Activated CD8-positive, alpha-beta memory T cell treated with anti-CD3 and anti-CD28 coated beads, Interleukin-2, amount 50 U/mL, for 1 hour (primary cell): ENCODE data around the gene DYNC2I2.

ENCODE experiments used
- DNase-seq: peaks from one replicate; pipeline ENCODE4 v3.0.0-alpha.2; 2020; ENCODE audit errors: extremely low read depth

The DYNC2I2 gene

GRCh38 chr9:128636024-128636390 lies 20.6 kb downstream of the DYNC2I2 start:
- DNase-seq, result no peak

GRCh38 chr9:128635266-128636023 lies 21.2 kb downstream of the DYNC2I2 start:
- DNase-seq, result no peak

- no peak for DNase-seq
Measured at GRCh38 chr9:128634651-128635262, 21.9 kb downstream of the DYNC2I2 start.

DNA sequence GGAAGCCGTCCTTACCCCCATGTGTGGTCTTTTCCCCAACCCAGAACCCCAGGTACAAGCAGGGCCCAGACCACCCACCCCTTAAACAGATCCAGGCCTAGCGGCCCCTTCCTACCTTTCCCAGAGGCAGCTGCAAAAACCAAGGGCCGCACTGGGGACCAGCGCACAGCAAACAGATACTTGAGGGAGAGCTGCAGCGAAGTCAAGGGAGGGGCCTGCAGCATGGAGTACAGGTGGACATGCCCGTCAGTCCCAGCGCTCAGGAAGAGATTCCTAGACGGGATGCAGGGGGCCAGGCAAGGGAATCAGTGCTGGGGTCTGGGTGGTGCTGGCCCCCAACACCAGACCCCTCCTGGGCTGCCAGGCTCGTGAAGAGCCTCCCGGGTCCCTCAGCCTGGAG lies 22.5 kb downstream of the DYNC2I2 start:
- DNase-seq, result no peak

DNA sequence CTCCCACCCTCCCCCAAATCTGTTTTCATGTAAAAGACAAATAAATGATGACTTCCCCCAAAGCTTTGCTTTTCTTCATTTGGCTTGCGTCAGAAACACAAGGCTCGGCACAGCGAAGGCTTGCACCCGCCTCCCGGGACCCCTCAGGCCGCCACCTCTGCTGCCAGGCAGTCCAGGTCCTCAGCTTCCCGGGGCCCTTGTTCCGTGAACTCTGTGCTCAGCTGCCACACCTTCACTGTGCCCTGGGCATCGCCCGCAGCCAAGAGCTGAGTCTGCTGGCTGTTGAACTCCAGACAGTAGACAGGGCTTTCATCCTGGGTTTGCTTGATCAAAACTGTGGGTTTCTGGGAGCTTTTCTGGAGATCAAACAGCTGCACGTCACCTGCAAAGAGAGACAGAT lies 23.0 kb downstream of the DYNC2I2 start:
- no peak for DNase-seq

DNA sequence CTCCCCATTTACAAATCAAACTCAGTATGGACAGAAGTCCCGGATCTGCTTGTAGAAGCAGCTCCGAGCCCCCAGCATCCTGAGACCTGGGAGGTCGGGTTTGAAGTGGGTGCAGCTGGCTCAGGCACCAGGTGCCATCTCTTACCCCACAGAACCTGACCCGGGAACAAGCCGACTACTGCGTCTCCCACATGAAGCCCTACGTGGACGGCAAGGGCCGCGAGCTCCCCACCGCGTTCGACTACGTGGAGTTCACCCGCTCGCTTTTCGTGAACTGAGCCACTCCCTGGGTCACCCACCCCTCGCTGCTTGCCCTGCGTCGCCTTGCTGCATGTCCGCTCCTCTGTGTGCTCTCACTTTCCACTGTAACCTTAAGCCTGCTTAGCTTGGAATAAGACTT lies 23.6 kb downstream of the DYNC2I2 start:
- DNase-seq, result no peak

GRCh38 chr9:128632486-128632885 lies 24.2 kb downstream of the DYNC2I2 start:
- DNase-seq, result no peak

GRCh38 chr9:128632066-128632465 lies 24.6 kb downstream of the DYNC2I2 start:
- no peak for DNase-seq

GRCh38 chr9:128631636-128632035 lies 25.0 kb downstream of the DYNC2I2 start:
- no peak for DNase-seq

- DNase-seq, result no peak
Measured at GRCh38 chr9:128629852-128630545, 26.6 kb downstream of the DYNC2I2 start.

GRCh38 chr9:128629136-128629535 lies 27.5 kb downstream of the DYNC2I2 start:
- DNase-seq, result no peak

GRCh38 chr9:128628471-128629048 lies 28.1 kb downstream of the DYNC2I2 start:
- no peak for DNase-seq

- no peak for DNase-seq
Measured at GRCh38 chr9:128627906-128628305, 28.7 kb downstream of the DYNC2I2 start.

DNA sequence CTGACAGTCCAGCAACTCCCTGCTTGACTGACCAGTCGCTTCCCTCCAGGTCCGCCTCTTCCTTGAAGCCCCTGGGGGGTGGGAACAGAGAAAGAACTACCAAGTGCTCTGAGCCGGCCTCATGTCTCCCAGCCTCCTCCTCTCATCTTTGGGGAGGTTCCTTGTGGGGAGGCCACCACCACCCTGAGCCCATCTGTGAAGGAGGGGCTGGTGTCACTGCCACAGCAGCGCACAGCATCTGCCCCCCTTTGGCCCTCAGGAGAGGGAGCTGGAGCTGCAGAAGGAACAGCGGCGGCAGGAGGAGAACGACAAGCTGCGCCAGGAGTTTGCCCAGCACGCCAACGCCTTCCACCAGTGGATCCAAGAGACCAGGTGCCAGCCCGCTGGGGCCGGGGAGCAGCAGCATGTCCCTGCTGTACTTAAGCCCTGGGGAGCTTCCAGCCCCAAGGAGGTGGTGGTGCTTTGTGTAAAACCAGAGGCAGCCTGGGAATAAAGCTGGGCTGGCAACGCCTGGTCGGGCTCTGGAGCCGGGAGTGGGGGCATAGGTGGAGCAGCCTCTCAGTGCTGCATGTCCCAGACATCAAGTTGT lies 29.4 kb downstream of the DYNC2I2 start:
- no peak for DNase-seq

DNA sequence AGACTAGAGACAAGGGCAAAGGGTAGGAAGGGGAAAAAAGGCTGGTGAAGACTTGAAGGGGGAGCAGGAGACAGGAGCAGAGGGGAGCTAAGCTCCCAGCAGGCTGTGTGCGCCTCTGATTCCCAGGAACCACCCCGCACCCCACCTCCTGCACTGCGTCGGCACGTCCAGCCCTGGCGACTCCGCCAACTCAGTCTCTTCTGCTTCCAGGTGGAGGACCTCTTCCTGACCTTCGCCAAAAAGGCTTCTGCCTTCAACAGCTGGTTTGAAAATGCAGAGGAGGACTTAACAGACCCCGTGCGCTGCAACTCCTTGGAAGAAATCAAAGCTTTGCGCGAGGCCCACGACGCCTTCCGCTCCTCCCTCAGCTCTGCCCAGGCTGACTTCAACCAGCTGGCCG lies 30.5 kb downstream of the DYNC2I2 start:
- no peak for DNase-seq

GRCh38 chr9:128625391-128626146 lies 31.1 kb downstream of the DYNC2I2 start:
- DNase-seq, result no peak

GRCh38 chr9:128624566-128624965 lies 32.1 kb downstream of the DYNC2I2 start:
- DNase-seq, result no peak

DNA sequence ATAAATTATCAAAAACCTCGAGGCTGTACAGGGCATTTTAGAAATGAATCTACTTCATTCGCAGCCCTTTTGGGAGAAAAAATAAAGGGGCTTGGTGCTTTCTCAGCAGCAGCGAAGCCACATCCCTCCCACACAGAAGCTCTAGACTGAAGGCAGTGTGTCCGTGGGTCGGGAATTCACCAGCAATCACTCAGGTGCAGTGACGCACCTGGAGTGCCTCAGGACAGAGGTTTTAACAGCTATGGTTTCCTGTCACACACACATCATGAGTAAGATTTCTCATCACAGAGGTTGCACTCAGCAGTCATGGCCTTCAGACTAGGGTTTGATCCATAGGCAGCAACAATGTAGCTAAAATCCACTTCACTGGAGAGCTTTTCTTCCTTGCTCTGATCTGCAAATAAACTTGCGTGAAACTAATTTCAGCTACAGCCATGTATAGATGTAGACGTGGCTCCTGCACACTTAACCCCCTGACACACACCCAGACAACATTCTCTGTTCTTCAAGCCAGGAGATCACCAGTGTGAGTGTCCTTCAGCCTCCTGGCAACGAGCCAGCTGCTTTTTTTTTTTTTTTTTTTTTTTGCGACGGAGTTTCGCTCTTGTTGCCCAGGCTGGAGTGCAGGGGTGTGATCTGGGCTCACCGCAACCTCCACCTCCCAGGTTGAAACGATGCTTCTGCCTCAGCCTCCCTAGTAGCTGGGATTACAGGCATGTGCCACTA lies 34.8 kb downstream of the DYNC2I2 start:
- no peak for DNase-seq

- DNase-seq, result no peak
Measured at GRCh38 chr9:128619779-128620178, 36.9 kb downstream of the DYNC2I2 start.

- no peak for DNase-seq
Measured at GRCh38 chr9:128619127-128619526, 37.5 kb downstream of the DYNC2I2 start.

DNA sequence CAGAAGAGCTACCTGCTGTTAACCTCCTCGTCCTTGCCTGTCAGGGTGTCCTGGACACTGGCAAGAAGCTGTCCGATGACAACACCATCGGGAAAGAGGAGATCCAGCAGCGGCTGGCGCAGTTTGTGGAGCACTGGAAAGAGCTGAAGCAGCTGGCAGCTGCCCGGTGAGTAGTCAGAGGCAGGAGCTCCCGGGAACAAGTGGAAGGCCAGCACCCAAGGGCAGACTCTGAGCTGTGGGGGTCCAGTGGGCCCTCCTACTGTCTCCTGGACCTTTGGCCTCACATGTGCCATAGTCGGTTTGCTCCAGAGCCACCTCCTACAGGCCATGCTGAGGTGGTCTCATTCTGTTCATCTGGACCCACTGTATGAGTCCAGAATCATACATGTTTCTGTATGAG lies 38.7 kb downstream of the DYNC2I2 start:
- DNase-seq, result no peak
